Measurements from ENCODE around the gene COX6A2.

- TF ChIP-seq EP300 (IDR thresholded peaks at IDR 0.05) (no peak), CTCF (IDR thresholded peaks at IDR 0.05) (no peak), POLR2AphosphoS5 (IDR thresholded peaks at IDR 0.05) (no peak)
Observed at GRCh38 chr16:31461201-31461920, 33.2 kb upstream of the COX6A2 start.

Data from gastroesophageal sphincter (tissue), 3 donors.